ENCODE results near the gene A3GALT2. TPM values are rescaled to one million over a fixed set of nuclear protein-coding genes. Genes with fewer than 3 reads are reported as not detected.

A3GALT2 gene
- total RNA-seq = not detected in 2 replicates

DNA sequence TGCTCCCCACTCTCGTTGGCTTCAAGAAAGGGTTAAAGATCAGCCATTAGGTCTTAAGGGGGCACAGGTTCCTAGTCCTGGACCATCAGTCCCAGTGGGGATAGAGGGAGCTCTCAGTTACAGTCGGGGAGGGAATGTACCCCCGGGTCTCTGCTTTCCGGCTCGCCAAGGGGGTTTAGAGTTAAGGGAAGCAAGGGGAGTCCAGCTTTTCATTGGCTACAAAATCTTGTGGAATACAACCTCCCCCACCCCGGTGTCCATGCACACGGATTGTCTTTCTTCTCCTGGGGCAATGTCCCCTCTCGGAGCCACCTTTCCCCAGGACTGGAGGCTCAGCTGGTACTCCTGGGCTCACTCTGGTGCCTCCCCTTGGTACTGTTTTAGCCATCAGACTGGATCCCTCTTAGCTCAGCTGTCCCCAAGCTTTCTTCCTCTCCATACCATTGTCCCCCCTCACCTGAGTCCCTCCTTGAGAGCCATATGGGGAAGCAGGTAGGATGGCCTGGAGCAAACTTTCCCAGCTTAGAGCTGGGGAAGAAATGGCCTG is at the start of gene A3GALT2:
Gene A3GALT2 (minus strand): TSS at position 480 of the 547 bp plus-strand sequence. CDS start 0 bp downstream, at position 480.

Other genes with a start within 250 kb of the A3GALT2 start
- 2.7 and 3.6 TPM in 2 replicates for gene AZIN2, start 239.9 kb downstream of the A3GALT2 start, total RNA-seq
- 1.4 and 3.6 TPM in 2 replicates for gene TRIM62, start 139.1 kb downstream of the A3GALT2 start, total RNA-seq
- 0.68 and 4.9 TPM in 2 replicates for gene ZNF362, start 64.6 kb downstream of the A3GALT2 start, total RNA-seq
- 34.5 and 74.2 TPM in 2 replicates for gene PHC2, start 110.0 kb upstream of the A3GALT2 start, total RNA-seq
- 4.1 and 7.0 TPM in 2 replicates for gene ZSCAN20, start 151.5 kb upstream of the A3GALT2 start, total RNA-seq